HepG2 (cell line): ENCODE results near the gene LIPC.

Experiments used
- HNRNPLL ChIP-seq: fragments of 200-400 bp; formaldehyde crosslinking; IDR thresholded peaks from 2 replicates; pipeline ENCODE4 v1.6.1; 2017; ENCODE audit warnings: mild to moderate bottlenecking, low read depth, low read length; ENCODE audit not compliant: poor library complexity, severe bottlenecking
- JUN ChIP-seq: sonication (generic); formaldehyde crosslinking; IDR thresholded peaks from 2 replicates; pipeline ENCODE4 v1.4.0; 2020; ENCODE audit warnings: mild to moderate bottlenecking, missing genetic modification reagents
- MAX ChIP-seq: IDR thresholded peaks from 2 replicates; pipeline ENCODE4 v1.6.1; 2012; ENCODE audit warnings: inconsistent platforms
- MZF1 ChIP-seq: sonication (generic); formaldehyde crosslinking; IDR thresholded peaks from 2 replicates; pipeline ENCODE4 v1.8.1; 2023; ENCODE audit warnings: mild to moderate bottlenecking, missing genetic modification reagents, borderline replicate concordance
- RFX1 ChIP-seq: fragments of 450-650 bp; IDR thresholded peaks from 2 replicates; pipeline ENCODE4 v1.6.1; 2017
- SP1 ChIP-seq, 2 experiments: fragments of 450-650 bp in 1 of 2; sonication (generic) in 1 of 2; formaldehyde crosslinking in 1 of 2; IDR thresholded peaks; 2 replicates each; pipeline versions ENCODE4 v1.4.0 to v1.6.1; 2016 to 2020; ENCODE audit warnings: missing genetic modification reagents in 1 of 2

GRCh38 chr15:58432401-58432800, 610 bp downstream of the LIPC start:
- TF ChIP-seq HNRNPLL (no peak), RFX1 (no peak), JUN (CRISPR knock-in tag) (no peak), MAX (no peak), MZF1 (CRISPR knock-in tag) (no peak), SP1 (IDR thresholded peaks at IDR 0.05) (no peak), SP1 (CRISPR knock-in tag; IDR thresholded peaks at IDR 0.05) (no peak)
